IPS-18c (cell line): ENCODE measurements around the gene VPS54.
A peak's percentile ranks its signal among the peaks of the same experiment; 100 is the strongest.

ENCODE experiments used
- H3K4me3 ChIP-seq: 2 replicates; pipeline ENCODE4 v1.7.0; 2013; ENCODE audit warnings: low read depth, mild to moderate bottlenecking, low read length, moderate library complexity; ENCODE audit not compliant: insufficient read depth
- H3K9me3 ChIP-seq: one replicate; pipeline ENCODE4 v1.6.1; 2013; ENCODE audit warnings: mild to moderate bottlenecking, low read length, moderate library complexity; ENCODE audit not compliant: control insufficient read depth, insufficient read depth

The VPS54 gene

GRCh38 chr2:64019083-64019974, at the start of gene VPS54:
TSS of gene VPS54 (minus strand) at chr2:64019428. CDS start at chr2:63983999, 35,429 bp downstream.
- Histone ChIP-seq H3K4me3 (peak within 1 kb of the TSS; percentile 74), H3K9me3 (no peaks in the 10 kb centered on the region)

GRCh38 chr2:64067326-64067725, 48.1 kb upstream of the VPS54 start:
- Histone ChIP-seq H3K9me3 (no peaks in the 10 kb centered on the region), H3K4me3 (no peak overlapping the region)

- Histone ChIP-seq H3K4me3 (no peak overlapping the region), H3K9me3 (no peaks in the 10 kb centered on the region)
Measured at GRCh38 chr2:64065516-64065915, 46.3 kb upstream of the VPS54 start.

GRCh38 chr2:64063924-64064331, 44.7 kb upstream of the VPS54 start:
- H3K4me3 ChIP-seq = no peak overlapping the region
- H3K9me3 ChIP-seq = no peaks in the 10 kb centered on the region

GRCh38 chr2:64063454-64063853, 44.2 kb upstream of the VPS54 start:
- H3K4me3 ChIP-seq = no peak overlapping the region
- H3K9me3 ChIP-seq = no peaks in the 10 kb centered on the region

- Histone ChIP-seq H3K9me3 (no peaks in the 10 kb centered on the region), H3K4me3 (no peak overlapping the region)
Measured at GRCh38 chr2:64062840-64063239, 43.6 kb upstream of the VPS54 start.

- no peak overlapping the region for H3K4me3 ChIP-seq
- H3K9me3 ChIP-seq = no peaks in the 10 kb centered on the region
Measured at GRCh38 chr2:64059270-64059669, 40.0 kb upstream of the VPS54 start.

GRCh38 chr2:64056021-64056420, 36.8 kb upstream of the VPS54 start:
- no peak overlapping the region for H3K4me3 ChIP-seq
- H3K9me3 ChIP-seq = no peaks in the 10 kb centered on the region

- Histone ChIP-seq H3K9me3 (no peaks in the 10 kb centered on the region), H3K4me3 (no peak overlapping the region)
Measured at GRCh38 chr2:64054161-64054915, 35.1 kb upstream of the VPS54 start.

- Histone ChIP-seq H3K9me3 (no peaks in the 10 kb centered on the region), H3K4me3 (no peak overlapping the region)
Measured at GRCh38 chr2:64052463-64053241, 33.4 kb upstream of the VPS54 start.

- Histone ChIP-seq H3K4me3 (no peak overlapping the region), H3K9me3 (no peaks in the 10 kb centered on the region)
Measured at GRCh38 chr2:64049633-64050220, 30.5 kb upstream of the VPS54 start.

GRCh38 chr2:64045938-64046337, 26.7 kb upstream of the VPS54 start:
- Histone ChIP-seq H3K9me3 (no peaks in the 10 kb centered on the region), H3K4me3 (no peak overlapping the region)

- Histone ChIP-seq H3K4me3 (no peak overlapping the region), H3K9me3 (no peaks in the 10 kb centered on the region)
Measured at GRCh38 chr2:64040161-64040560, 20.9 kb upstream of the VPS54 start.

GRCh38 chr2:64036034-64036705, 16.9 kb upstream of the VPS54 start:
- H3K9me3 ChIP-seq = no peaks in the 10 kb centered on the region
- no peak overlapping the region for H3K4me3 ChIP-seq

GRCh38 chr2:64035072-64035942, 16.1 kb upstream of the VPS54 start:
- H3K4me3 ChIP-seq = no peak overlapping the region
- H3K9me3 ChIP-seq = no peaks in the 10 kb centered on the region

GRCh38 chr2:64029116-64029665, 10.0 kb upstream of the VPS54 start:
- H3K4me3 ChIP-seq = no peak overlapping the region
- H3K9me3 ChIP-seq = no peaks in the 10 kb centered on the region
